Astrocyte (in vitro differentiated cells and primary cell): Measurements from ENCODE around the gene RNLS.

Experiments
- EZH2 ChIP-seq: IDR thresholded peaks from 2 replicates; pipeline ENCODE4 v1.6.1; 2012; ENCODE audit warnings: mild to moderate bottlenecking, low read length, inconsistent platforms; ENCODE audit not compliant: insufficient read depth
- TF ChIP-seq, protein P1 (sequence below): IDR thresholded peaks from 2 replicates; pipeline ENCODE4 v1.5.1; 2011; ENCODE audit warnings: low read depth, mild to moderate bottlenecking, inconsistent platforms, low read length, moderate library complexity; ENCODE audit not compliant: insufficient read depth

- TF ChIP-seq, protein P1, sequence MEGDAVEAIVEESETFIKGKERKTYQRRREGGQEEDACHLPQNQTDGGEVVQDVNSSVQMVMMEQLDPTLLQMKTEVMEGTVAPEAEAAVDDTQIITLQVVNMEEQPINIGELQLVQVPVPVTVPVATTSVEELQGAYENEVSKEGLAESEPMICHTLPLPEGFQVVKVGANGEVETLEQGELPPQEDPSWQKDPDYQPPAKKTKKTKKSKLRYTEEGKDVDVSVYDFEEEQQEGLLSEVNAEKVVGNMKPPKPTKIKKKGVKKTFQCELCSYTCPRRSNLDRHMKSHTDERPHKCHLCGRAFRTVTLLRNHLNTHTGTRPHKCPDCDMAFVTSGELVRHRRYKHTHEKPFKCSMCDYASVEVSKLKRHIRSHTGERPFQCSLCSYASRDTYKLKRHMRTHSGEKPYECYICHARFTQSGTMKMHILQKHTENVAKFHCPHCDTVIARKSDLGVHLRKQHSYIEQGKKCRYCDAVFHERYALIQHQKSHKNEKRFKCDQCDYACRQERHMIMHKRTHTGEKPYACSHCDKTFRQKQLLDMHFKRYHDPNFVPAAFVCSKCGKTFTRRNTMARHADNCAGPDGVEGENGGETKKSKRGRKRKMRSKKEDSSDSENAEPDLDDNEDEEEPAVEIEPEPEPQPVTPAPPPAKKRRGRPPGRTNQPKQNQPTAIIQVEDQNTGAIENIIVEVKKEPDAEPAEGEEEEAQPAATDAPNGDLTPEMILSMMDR: no peak
- TF ChIP-seq EZH2: no peak
Observed at GRCh38 chr10:88280518-88280917, 302.6 kb downstream of the RNLS start.
